Measurements from ENCODE around the gene LCE2A. TPM values are rescaled to one million over a fixed set of nuclear protein-coding genes. Genes with fewer than 3 reads are reported as not detected.
"Not testable (repeated sequence)": the region's sequence is repeated elsewhere in the genome, so short reads cannot be mapped to it uniquely, and the experiment has no call there.

The LCE2A gene
- total RNA-seq, 2 donors from 2014 or later, result not detected

DNA sequence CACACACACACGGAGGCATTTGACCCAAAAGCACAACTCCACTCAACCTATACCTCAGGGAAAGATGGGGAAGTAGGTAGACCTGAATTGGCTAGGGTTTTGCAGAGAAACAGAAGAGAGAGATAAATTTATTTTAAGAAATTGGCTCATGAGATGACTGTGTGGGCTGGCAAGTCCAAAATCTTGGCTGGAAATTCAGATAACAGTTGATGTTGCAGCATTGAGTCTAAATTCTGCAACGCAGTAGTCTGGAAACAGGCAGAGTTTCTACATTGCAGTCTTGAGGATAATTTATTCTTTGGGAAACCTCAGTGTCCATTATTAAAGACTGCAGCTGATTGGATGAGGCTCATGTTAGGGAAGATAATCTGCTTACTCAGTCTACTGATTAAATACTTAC, 16.5 kb upstream of the LCE2A start:
- Histone ChIP-seq H3K4me1 (ENCODE audit: control insufficient read depth, insufficient read depth, low read length) (no peaks in the 10 kb centered on the region), H3K27me3 (ENCODE audit: control insufficient read depth, insufficient read depth, low read length, poor library complexity, severe bottlenecking) (no peaks in the 10 kb centered on the region), H3K27ac (ENCODE audit: low read depth, low read length) (no peak overlapping the region), H3K4me3 (ENCODE audit: low read length) (peak overlapping the region; percentile 23), H3K9ac (ENCODE audit: extremely low read depth, low read length, poor library complexity, severe bottlenecking) (no peak overlapping the region), H3K9me3 (ENCODE audit: control insufficient read depth, low read length) (peaks cover 87% of the 10 kb centered on the region), H3K36me3 (ENCODE audit: control insufficient read depth, insufficient read depth, low read length) (no peaks in the 10 kb centered on the region)
- WGBS, 2 experiments (ENCODE audit: insufficient coverage in 1 of 2, insufficient read length in 1 of 2), result 47 to 62% methylated on average over 1 of the region's 2 CpGs
- H3K27ac Mint-ChIP-seq, result no peak overlapping the region
- H3K9me3 Mint-ChIP-seq, result peaks cover 95% of the 10 kb centered on the region
- TF ChIP-seq, protein P1, sequence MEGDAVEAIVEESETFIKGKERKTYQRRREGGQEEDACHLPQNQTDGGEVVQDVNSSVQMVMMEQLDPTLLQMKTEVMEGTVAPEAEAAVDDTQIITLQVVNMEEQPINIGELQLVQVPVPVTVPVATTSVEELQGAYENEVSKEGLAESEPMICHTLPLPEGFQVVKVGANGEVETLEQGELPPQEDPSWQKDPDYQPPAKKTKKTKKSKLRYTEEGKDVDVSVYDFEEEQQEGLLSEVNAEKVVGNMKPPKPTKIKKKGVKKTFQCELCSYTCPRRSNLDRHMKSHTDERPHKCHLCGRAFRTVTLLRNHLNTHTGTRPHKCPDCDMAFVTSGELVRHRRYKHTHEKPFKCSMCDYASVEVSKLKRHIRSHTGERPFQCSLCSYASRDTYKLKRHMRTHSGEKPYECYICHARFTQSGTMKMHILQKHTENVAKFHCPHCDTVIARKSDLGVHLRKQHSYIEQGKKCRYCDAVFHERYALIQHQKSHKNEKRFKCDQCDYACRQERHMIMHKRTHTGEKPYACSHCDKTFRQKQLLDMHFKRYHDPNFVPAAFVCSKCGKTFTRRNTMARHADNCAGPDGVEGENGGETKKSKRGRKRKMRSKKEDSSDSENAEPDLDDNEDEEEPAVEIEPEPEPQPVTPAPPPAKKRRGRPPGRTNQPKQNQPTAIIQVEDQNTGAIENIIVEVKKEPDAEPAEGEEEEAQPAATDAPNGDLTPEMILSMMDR (conservative IDR thresholded peaks at IDR 0.05), result no peak
- no peak for DNase-seq
- no peaks in the 10 kb centered on the region for H3K4me1 Mint-ChIP-seq
- H3K27me3 Mint-ChIP-seq (ENCODE audit: insufficient read depth), result no peaks in the 10 kb centered on the region
- no peaks in the 10 kb centered on the region for H3K36me3 Mint-ChIP-seq (ENCODE audit: low read depth)
- H3K4me3 Mint-ChIP-seq, result no peak overlapping the region

DNA sequence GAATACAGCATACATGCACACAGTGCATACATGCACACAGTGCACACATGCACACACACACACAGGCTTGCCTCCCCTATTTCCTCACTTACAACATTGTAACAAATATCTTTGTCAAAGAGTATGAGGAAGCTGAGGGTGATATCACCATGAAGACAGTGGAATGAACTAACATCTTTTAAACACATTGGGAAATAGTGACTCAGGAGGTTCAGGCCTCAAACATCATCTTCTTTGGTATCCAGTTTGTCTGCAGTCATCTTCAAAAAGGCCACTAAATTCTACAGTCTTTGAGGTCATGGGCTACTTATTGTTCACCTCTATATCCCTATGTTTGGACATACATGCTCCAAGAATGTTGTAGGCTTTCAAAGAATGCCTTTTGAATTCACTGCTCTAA, 14.3 kb upstream of the LCE2A start:
- peak overlapping the region; percentile 7 for H3K4me3 ChIP-seq (ENCODE audit: low read length)
- no peak for DNase-seq
- no peak overlapping the region for H3K4me3 Mint-ChIP-seq
- no peaks in the 10 kb centered on the region for H3K27me3 Mint-ChIP-seq (ENCODE audit: insufficient read depth)
- no peaks in the 10 kb centered on the region for H3K36me3 ChIP-seq (ENCODE audit: control insufficient read depth, insufficient read depth, low read length)
- H3K4me1 ChIP-seq (ENCODE audit: control insufficient read depth, insufficient read depth, low read length), result no peaks in the 10 kb centered on the region
- no peaks in the 10 kb centered on the region for H3K4me1 Mint-ChIP-seq
- H3K27ac Mint-ChIP-seq, result no peak overlapping the region
- TF ChIP-seq, protein P1 (conservative IDR thresholded peaks at IDR 0.05), result no peak
- H3K27ac ChIP-seq (ENCODE audit: low read depth, low read length), result no peak overlapping the region
- H3K36me3 Mint-ChIP-seq (ENCODE audit: low read depth), result no peaks in the 10 kb centered on the region
- H3K9ac ChIP-seq (ENCODE audit: extremely low read depth, low read length, poor library complexity, severe bottlenecking), result no peak overlapping the region
- H3K27me3 ChIP-seq (ENCODE audit: control insufficient read depth, insufficient read depth, low read length, poor library complexity, severe bottlenecking), result no peaks in the 10 kb centered on the region
- peaks cover 82% of the 10 kb centered on the region for H3K9me3 ChIP-seq (ENCODE audit: control insufficient read depth, low read length)
- H3K9me3 Mint-ChIP-seq, result peaks cover 96% of the 10 kb centered on the region

DNA sequence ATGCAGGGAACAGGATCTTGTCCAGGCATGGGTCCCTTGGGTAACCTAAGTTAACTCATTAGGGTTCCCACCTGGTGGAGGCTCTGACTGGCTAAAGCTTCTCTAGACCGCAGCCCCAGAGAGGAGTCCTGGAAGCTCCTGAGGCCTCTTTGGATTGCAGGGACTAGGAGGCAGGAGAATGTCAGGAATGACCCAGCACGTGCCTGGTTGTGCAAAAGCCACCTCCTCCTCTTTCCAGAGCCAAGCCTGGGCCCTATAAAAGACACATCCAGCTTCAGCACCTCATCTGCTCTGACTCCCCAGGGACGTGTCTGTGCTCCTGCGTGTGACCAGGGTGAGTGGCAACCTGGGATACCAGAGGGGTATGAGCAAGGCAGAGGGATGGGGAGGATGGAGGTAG, 12.3 kb upstream of the LCE2A start, which contains the start of gene LCE2B:
LCE2B (plus strand) TSS at position 301 of the 400 bp plus-strand sequence. CDS start 721 bp downstream, outside the sequence.
- not testable (repeated sequence) for H3K4me3 ChIP-seq (ENCODE audit: low read length); H3K4me1 ChIP-seq (ENCODE audit: control insufficient read depth, insufficient read depth, low read length); H3K27me3 Mint-ChIP-seq (ENCODE audit: insufficient read depth); H3K4me3 Mint-ChIP-seq; H3K4me1 Mint-ChIP-seq; H3K27me3 ChIP-seq (ENCODE audit: control insufficient read depth, insufficient read depth, low read length, poor library complexity, severe bottlenecking); H3K36me3 Mint-ChIP-seq (ENCODE audit: low read depth); H3K36me3 ChIP-seq (ENCODE audit: control insufficient read depth, insufficient read depth, low read length); H3K27ac Mint-ChIP-seq; DNase-seq; H3K27ac ChIP-seq (ENCODE audit: low read depth, low read length); H3K9ac ChIP-seq (ENCODE audit: extremely low read depth, low read length, poor library complexity, severe bottlenecking)
- H3K9me3 ChIP-seq (ENCODE audit: control insufficient read depth, low read length), result peaks cover 62% of the 10 kb centered on the region
- WGBS, 2 experiments (ENCODE audit: insufficient coverage in 1 of 2, insufficient read length in 1 of 2), result 50% methylated on average over 3 of the region's 4 CpGs; no CpG with 5 or more reads in 1 of the 2 experiments
- peaks cover 96% of the 10 kb centered on the region for H3K9me3 Mint-ChIP-seq

DNA sequence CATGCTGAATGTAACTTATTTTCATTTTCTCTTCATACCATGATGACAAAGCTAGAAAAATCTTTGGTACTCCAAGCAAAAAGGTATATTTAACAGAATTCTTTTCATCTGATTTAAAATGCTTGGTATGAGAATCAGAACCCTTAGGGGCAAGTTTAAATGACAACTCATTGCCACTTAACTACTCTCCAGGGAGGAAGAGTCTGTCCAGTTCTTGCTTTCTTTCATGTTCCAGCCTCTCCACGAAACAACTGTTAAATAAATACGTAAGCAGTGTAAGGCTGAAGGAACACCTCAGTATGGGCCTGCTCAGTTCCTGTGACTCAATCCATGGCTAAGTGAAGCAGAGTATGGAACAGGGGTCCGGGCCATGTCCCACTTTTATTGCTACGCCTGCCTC, 1.6 kb downstream of the LCE2A start:
- no peak overlapping the region for H3K27ac ChIP-seq (ENCODE audit: low read depth, low read length)
- no peaks in the 10 kb centered on the region for H3K4me1 ChIP-seq (ENCODE audit: control insufficient read depth, insufficient read depth, low read length)
- Mint-ChIP-seq H3K36me3 (ENCODE audit: low read depth) (no peaks in the 10 kb centered on the region), H3K4me3 (no peak overlapping the region), H3K4me1 (no peaks in the 10 kb centered on the region), H3K27ac (no peak overlapping the region), H3K27me3 (ENCODE audit: insufficient read depth) (no peaks in the 10 kb centered on the region), H3K9me3 (peaks cover 93% of the 10 kb centered on the region)
- H3K4me3 ChIP-seq (ENCODE audit: low read length), result no peak overlapping the region
- TF ChIP-seq, protein P1 (conservative IDR thresholded peaks at IDR 0.05), result no peak
- DNase-seq, result no peak
- H3K36me3 ChIP-seq (ENCODE audit: control insufficient read depth, insufficient read depth, low read length), result no peaks in the 10 kb centered on the region
- H3K9ac ChIP-seq (ENCODE audit: extremely low read depth, low read length, poor library complexity, severe bottlenecking), result no peak overlapping the region
- H3K27me3 ChIP-seq (ENCODE audit: control insufficient read depth, insufficient read depth, low read length, poor library complexity, severe bottlenecking), result no peaks in the 10 kb centered on the region
- 50 to 73% methylated on average over 1 to 3 of the region's 4 CpGs for WGBS, 2 experiments (ENCODE audit: insufficient coverage in 1 of 2, insufficient read length in 1 of 2)
- peaks cover 74% of the 10 kb centered on the region for H3K9me3 ChIP-seq (ENCODE audit: control insufficient read depth, low read length)
